ENCODE results near the gene HSD11B1L.

- TF ChIP-seq CTCF (IDR thresholded peaks at IDR 0.05) (no peak), POLR2A (IDR thresholded peaks at IDR 0.05) (no peak), POLR2AphosphoS5 (IDR thresholded peaks at IDR 0.05) (no peak)
These were observed 16.3 kb upstream of the HSD11B1L start for GRCh38 chr19:5664515-5664914.

All from sigmoid colon (tissue), 4 donors.